ENCODE data around the gene AOAH. TPM values are rescaled to one million over a fixed set of nuclear protein-coding genes. Genes with fewer than 3 reads are reported as not detected.

Gene AOAH
- total and polyA plus RNA-seq, 2 of the 13 experiments (the other 11 are each of a cell fraction or from before 2014, with no cell fraction given), result not detected

DNA sequence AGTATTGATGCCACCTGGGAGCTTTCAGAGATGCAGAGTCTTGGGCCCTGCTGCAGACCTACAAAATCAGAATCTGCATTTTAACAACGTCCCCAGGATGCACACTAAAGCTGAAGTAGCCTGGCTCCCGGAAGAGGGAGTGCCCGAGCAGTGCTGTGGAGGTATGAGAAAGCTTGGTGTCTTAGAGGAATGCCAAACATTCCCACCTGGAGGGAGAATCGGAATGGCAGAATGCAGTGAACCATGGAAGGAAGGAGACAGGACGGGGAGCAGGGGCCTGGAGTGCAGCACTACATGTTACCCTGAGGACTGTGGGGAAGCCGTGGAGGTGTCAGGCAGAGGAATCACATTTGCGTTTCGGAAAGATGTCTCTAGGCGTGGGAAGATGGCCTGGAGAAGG, 90.9 kb downstream of the AOAH start:
- peaks cover 0 to 4% of the 10 kb centered on the region in 2 experiments; a peak in 2 of 5 replicates for H3K27me3 ChIP-seq (ENCODE audit: control insufficient read depth in 1 of 2, insufficient read depth in 2 of 2, low read length in 2 of 2)
- BruUV-seq (replicated peaks), result no TSS peak
- H3K79me2 ChIP-seq (ENCODE audit: insufficient read depth, low read length), result no peaks in the 10 kb centered on the region
- no peaks in the 10 kb centered on the region for H4K20me1 ChIP-seq (ENCODE audit: insufficient read depth, low read length)
- H3K9ac ChIP-seq (ENCODE audit: insufficient read depth, low read depth, low read length), result no peak overlapping the region
- POLR2A ChIA-PET, result no interaction called here
- CTCF ChIA-PET (ENCODE audit: low intra/inter-chr PET ratio, low total read pairs), result no interaction called here
- no peak overlapping the region for H3K4me2 ChIP-seq (ENCODE audit: low read depth, low read length)
- no peaks in the 10 kb centered on the region for H3K9me3 ChIP-seq (ENCODE audit: low read length)
- 35% methylated on average over 9 of the region's 9 CpGs for WGBS (ENCODE audit: low lambda C conversion rate)
- H3K36me3 ChIP-seq (replicated peaks in 1 of 2; ENCODE audit: control insufficient read depth in 1 of 2, insufficient read depth in 2 of 2, low read length in 2 of 2), result no peaks in the 10 kb centered on the region
- intact Hi-C loops (cut with micrococcal nuclease; ENCODE audit: unreplicated experiment), result no loop called here
- H3K27ac ChIP-seq (ENCODE audit: extremely low read length, insufficient read depth, low read length), result no peak overlapping the region
- no peak for TF ChIP-seq TCF12 (IDR thresholded peaks at IDR 0.05)
- no peak for TF ChIP-seq TCF12 (CRISPR knock-in tag; IDR thresholded peaks at IDR 0.05)
- TF ChIP-seq, protein P1, sequence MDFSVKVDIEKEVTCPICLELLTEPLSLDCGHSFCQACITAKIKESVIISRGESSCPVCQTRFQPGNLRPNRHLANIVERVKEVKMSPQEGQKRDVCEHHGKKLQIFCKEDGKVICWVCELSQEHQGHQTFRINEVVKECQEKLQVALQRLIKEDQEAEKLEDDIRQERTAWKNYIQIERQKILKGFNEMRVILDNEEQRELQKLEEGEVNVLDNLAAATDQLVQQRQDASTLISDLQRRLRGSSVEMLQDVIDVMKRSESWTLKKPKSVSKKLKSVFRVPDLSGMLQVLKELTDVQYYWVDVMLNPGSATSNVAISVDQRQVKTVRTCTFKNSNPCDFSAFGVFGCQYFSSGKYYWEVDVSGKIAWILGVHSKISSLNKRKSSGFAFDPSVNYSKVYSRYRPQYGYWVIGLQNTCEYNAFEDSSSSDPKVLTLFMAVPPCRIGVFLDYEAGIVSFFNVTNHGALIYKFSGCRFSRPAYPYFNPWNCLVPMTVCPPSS (IDR thresholded peaks at IDR 0.05), result no peak
- TF ChIP-seq, protein P2, sequence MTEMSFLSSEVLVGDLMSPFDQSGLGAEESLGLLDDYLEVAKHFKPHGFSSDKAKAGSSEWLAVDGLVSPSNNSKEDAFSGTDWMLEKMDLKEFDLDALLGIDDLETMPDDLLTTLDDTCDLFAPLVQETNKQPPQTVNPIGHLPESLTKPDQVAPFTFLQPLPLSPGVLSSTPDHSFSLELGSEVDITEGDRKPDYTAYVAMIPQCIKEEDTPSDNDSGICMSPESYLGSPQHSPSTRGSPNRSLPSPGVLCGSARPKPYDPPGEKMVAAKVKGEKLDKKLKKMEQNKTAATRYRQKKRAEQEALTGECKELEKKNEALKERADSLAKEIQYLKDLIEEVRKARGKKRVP (CRISPR knock-in tag; IDR thresholded peaks at IDR 0.05), result no peak
- TF ChIP-seq KAT7 (CRISPR knock-in tag; IDR thresholded peaks at IDR 0.05; ENCODE audit: borderline replicate concordance), result no peak
- TF ChIP-seq JUND (CRISPR knock-in tag; IDR thresholded peaks at IDR 0.05), result no peak
- TF ChIP-seq, protein P3, sequence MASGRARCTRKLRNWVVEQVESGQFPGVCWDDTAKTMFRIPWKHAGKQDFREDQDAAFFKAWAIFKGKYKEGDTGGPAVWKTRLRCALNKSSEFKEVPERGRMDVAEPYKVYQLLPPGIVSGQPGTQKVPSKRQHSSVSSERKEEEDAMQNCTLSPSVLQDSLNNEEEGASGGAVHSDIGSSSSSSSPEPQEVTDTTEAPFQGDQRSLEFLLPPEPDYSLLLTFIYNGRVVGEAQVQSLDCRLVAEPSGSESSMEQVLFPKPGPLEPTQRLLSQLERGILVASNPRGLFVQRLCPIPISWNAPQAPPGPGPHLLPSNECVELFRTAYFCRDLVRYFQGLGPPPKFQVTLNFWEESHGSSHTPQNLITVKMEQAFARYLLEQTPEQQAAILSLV (CRISPR knock-in tag; IDR thresholded peaks at IDR 0.05; ENCODE audit: borderline replicate concordance), result no peak
- no peak for TF ChIP-seq ZFP1 (CRISPR knock-in tag; IDR thresholded peaks at IDR 0.05)
- TF ChIP-seq, protein P4, sequence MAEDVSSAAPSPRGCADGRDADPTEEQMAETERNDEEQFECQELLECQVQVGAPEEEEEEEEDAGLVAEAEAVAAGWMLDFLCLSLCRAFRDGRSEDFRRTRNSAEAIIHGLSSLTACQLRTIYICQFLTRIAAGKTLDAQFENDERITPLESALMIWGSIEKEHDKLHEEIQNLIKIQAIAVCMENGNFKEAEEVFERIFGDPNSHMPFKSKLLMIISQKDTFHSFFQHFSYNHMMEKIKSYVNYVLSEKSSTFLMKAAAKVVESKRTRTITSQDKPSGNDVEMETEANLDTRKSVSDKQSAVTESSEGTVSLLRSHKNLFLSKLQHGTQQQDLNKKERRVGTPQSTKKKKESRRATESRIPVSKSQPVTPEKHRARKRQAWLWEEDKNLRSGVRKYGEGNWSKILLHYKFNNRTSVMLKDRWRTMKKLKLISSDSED (CRISPR knock-in tag; IDR thresholded peaks at IDR 0.05), result no peak
- no peak for TF ChIP-seq NCOA1 (CRISPR knock-in tag; IDR thresholded peaks at IDR 0.05)
- TF ChIP-seq ZMYM2 (CRISPR knock-in tag; IDR thresholded peaks at IDR 0.05), result no peak
- TF ChIP-seq, protein P5, sequence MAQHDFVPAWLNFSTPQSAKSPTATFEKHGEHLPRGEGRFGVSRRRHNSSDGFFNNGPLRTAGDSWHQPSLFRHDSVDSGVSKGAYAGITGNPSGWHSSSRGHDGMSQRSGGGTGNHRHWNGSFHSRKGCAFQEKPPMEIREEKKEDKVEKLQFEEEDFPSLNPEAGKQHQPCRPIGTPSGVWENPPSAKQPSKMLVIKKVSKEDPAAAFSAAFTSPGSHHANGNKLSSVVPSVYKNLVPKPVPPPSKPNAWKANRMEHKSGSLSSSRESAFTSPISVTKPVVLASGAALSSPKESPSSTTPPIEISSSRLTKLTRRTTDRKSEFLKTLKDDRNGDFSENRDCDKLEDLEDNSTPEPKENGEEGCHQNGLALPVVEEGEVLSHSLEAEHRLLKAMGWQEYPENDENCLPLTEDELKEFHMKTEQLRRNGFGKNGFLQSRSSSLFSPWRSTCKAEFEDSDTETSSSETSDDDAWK (CRISPR knock-in tag; IDR thresholded peaks at IDR 0.05), result no peak
- no peak for TF ChIP-seq RBAK (CRISPR knock-in tag; IDR thresholded peaks at IDR 0.05)
- DNase-seq (ENCODE audit: low spot score) (no peak), FAIRE-seq (no peak), ATAC-seq (no peak)
- in situ Hi-C loops (cut with HindIII; ENCODE audit: extremely low pct_ligation_motif_present, low pct_unique_long_range_greater_than_20kb), result no loop called here
- no peak overlapping the region for H3K4me3 ChIP-seq (replicated peaks in 1 of 3; ENCODE audit: insufficient read depth in 1 of 3, low read depth in 2 of 3, low read length in 3 of 3)
- H2AFZ ChIP-seq (ENCODE audit: low read length), result no peak overlapping the region
- 0 out of 2 replicates have a peak, but pooled peaks cover 5% of the 10 kb centered on the region for H3K4me1 ChIP-seq (ENCODE audit: insufficient read depth, low read length)

Data from HepG2 (cell line).